ENCODE results near the gene PSEN1. TPM values are rescaled to one million over a fixed set of nuclear protein-coding genes. Genes with fewer than 3 reads are reported as not detected.

PSEN1 gene
- total and polyA plus RNA-seq, 2 experiments from 2014 or later: 14.6 to 35.7 TPM

- TF ChIP-seq REST (IDR thresholded peaks at IDR 0.05; ENCODE audit: unreplicated experiment) (no peak), CREB1 (CRISPR knock-in tag; IDR thresholded peaks at IDR 0.05; ENCODE audit: low read depth) (no peak)
Measured at GRCh38 chr14:73140811-73141323, 4.6 kb downstream of the PSEN1 start (continued).

GRCh38 chr14:73142216-73142615 lies 5.9 kb downstream of the PSEN1 start:
- Histone ChIP-seq H2AFZ (no peak overlapping the region), H3K27me3 (ENCODE audit: insufficient read depth) (no peaks in the 10 kb centered on the region), H3K4me1 (ENCODE audit: insufficient read depth) (peaks cover 6% of the 10 kb centered on the region), H3K36me3 (ENCODE audit: insufficient read depth) (no peaks in the 10 kb centered on the region), H3K4me3 (no peak overlapping the region), H3F3A (replicated peaks; ENCODE audit: low read depth) (peaks cover 5% of the 10 kb centered on the region), H4K20me1 (replicated peaks; ENCODE audit: insufficient read depth) (peaks cover 37% of the 10 kb centered on the region), H3K4me2 (no peak overlapping the region), H3K9me2 (ENCODE audit: insufficient read depth) (no peaks in the 10 kb centered on the region), H3K79me2 (replicated peaks; ENCODE audit: insufficient read depth) (peaks cover 99% of the 10 kb centered on the region), H3K27ac (ENCODE audit: low read depth) (peak overlapping the region; percentile 15; the same call in 1 of the 2 replicates)
- no peaks in the 10 kb centered on the region for H3K9me3 Mint-ChIP-seq
- no peak for DNase-seq (ENCODE audit: low spot score)
- ATAC-seq: no peak
- no peak overlapping the region for H3K27ac Mint-ChIP-seq
- H3K4me1 Mint-ChIP-seq: peaks cover 7% of the 10 kb centered on the region
- peaks cover 2% of the 10 kb centered on the region; the same call in 1 of the 3 replicates for H3K36me3 Mint-ChIP-seq (ENCODE audit: low read depth)
- H3K4me3 Mint-ChIP-seq: no peak overlapping the region
- peaks cover 4% of the 10 kb centered on the region for H3K27me3 Mint-ChIP-seq (ENCODE audit: insufficient read depth, low read depth, poor library complexity)
- TF ChIP-seq NANOG (IDR thresholded peaks at IDR 0.05; ENCODE audit: borderline replicate concordance) (no peak), ZNF114 (CRISPR knock-in tag; IDR thresholded peaks at IDR 0.05) (no peak), CTCF (conservative IDR thresholded peaks at IDR 0.05; ENCODE audit: low read depth in 2 of 2) (no peak), REST (IDR thresholded peaks at IDR 0.05; ENCODE audit: unreplicated experiment) (no peak), STAT1 (IDR thresholded peaks at IDR 0.05; ENCODE audit: unreplicated experiment) (no peak), ZNF331 (CRISPR knock-in tag; IDR thresholded peaks at IDR 0.05; ENCODE audit: low read depth) (no peak), CREB1 (CRISPR knock-in tag; IDR thresholded peaks at IDR 0.05; ENCODE audit: low read depth) (no peak), POLR2AphosphoS5 (IDR thresholded peaks at IDR 0.05; ENCODE audit: low read depth) (no peak), ETS1 (IDR thresholded peaks at IDR 0.05) (no peak), EZH2 (IDR thresholded peaks at IDR 0.05; ENCODE audit: low read depth, unreplicated experiment) (no peak), EZH2phosphoT487 (IDR thresholded peaks at IDR 0.05; ENCODE audit: unreplicated experiment) (no peak)
